Immature natural killer cell (primary cell): Measurements from ENCODE around the gene MRPL20. TPM values are rescaled to one million over a fixed set of nuclear protein-coding genes. Genes with fewer than 3 reads are reported as not detected.
"Not testable (repeated sequence)": the region's sequence is repeated elsewhere in the genome, so short reads cannot be mapped to it uniquely, and the experiment has no call there.

Experiments
- DNase-seq, 3 donors: peaks; one replicate each; pipeline ENCODE4 v3.0.0; 2022; ENCODE audit warnings: mixed read lengths in 1 of 3
- H3K27ac Mint-ChIP-seq, 6 donors: one replicate each; pipeline ENCODE4 v1.8.0; 2020; ENCODE audit warnings: mixed read lengths in 6 of 6, mild to moderate bottlenecking in 5 of 6, inconsistent platforms in 4 of 6, moderate library complexity in 3 of 6
- H3K27me3 Mint-ChIP-seq, 3 donors: one replicate each; pipeline ENCODE4 v1.8.0; 2020 to 2021; ENCODE audit warnings: low read depth in 3 of 3, mild to moderate bottlenecking in 3 of 3, mixed read lengths in 3 of 3, moderate library complexity in 3 of 3, inconsistent platforms in 1 of 3
- H3K36me3 Mint-ChIP-seq, 3 donors: one replicate each; pipeline ENCODE4 v1.8.0; 2020; ENCODE audit warnings: mixed read lengths in 3 of 3, inconsistent platforms in 2 of 3, mild to moderate bottlenecking in 2 of 3
- H3K4me1 Mint-ChIP-seq, 2 donors: one replicate each; pipeline ENCODE4 v1.8.0; 2020; ENCODE audit warnings: inconsistent platforms in 2 of 2, mild to moderate bottlenecking in 2 of 2, mixed read lengths in 2 of 2, moderate library complexity in 1 of 2
- H3K4me3 Mint-ChIP-seq, 5 donors: one replicate each; pipeline ENCODE4 v1.8.0; 2020; ENCODE audit warnings: mild to moderate bottlenecking in 5 of 5, mixed read lengths in 5 of 5, inconsistent platforms in 3 of 5, moderate library complexity in 3 of 5
- H3K9me3 Mint-ChIP-seq, 6 donors: one replicate each; pipeline ENCODE4 v1.8.0; 2020; ENCODE audit warnings: mild to moderate bottlenecking in 6 of 6, mixed read lengths in 6 of 6, inconsistent platforms in 4 of 6, moderate library complexity in 3 of 6
- polyA plus RNA-seq, 3 donors: library from polyadenylated mRNA; unstranded; fragments of 300-500 nt; fragmentation: Illumina TruSeq; gene quantifications; one replicate each; pipeline ENCODE4 v1.2.3, GENCODE V29; 2021

MRPL20 gene
- polyA plus RNA-seq, 3 donors from 2014 or later = 167 to 194 (median 182) TPM

DNA sequence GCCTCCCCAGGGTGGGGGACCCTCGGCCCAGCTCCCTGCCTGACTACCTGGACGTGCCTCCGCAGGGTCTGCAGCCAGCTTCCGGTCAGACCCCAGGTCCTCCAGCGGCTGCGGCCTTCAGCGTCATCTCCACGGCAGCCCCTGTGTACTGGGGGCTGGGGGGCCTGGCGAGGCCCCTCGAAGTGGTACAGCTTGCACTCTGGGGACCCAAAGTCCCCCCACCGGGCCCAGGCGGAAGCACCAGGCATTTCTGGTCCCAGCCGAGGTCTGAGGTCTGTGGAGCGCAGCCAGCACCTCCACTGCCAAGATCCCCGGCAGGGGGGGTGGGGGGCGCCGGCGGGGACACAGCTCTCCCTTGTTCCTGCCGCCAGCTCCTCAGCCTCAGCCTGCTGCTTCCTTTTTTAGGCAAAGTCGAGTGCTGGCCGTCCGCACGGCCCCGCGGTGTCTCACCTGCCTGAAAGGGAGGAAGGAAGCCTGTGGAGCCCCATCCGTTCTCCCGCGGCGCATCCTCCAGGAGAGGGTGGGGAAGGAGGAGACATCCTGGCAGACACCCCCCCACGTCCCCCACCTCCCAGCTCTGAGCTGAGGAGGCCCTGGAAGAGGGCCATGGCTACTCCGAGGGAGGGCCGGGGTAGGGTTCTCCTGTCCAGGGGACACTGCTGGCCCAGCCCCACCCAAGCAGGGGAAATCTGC is 27.2 kb upstream of the MRPL20 start:
- Mint-ChIP-seq H3K27me3 (peaks cover 0 to 16% (median 5%) of the 10 kb centered on the region in 3 donors), H3K27ac (no peak overlapping the region), H3K9me3 (no peaks in the 10 kb centered on the region), H3K4me3 (no peak overlapping the region), H3K4me1 (peaks cover 0 to 1% of the 10 kb centered on the region in 2 donors), H3K36me3 (no peaks in the 10 kb centered on the region)
- no peak for DNase-seq

DNA sequence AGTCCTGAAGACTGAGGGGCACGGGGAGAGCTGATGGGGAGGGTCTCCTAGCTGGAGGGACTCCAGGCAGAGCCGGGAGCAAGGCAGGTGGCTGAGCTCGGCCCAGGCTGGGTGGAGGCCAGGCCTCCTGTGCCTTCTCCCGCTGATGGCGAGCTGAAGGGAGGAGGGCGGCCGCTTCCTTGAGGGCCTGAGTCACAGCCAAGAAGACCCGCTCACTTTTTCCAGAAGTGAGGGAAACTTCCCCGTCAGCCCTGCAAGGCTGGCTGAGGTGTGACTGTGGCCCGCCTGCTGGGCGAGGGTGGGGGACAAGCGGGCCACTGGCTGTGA is 26.7 kb upstream of the MRPL20 start:
- Mint-ChIP-seq H3K27ac (no peak overlapping the region), H3K4me3 (no peak overlapping the region), H3K27me3 (peaks cover 0 to 16% (median 5%) of the 10 kb centered on the region in 3 donors), H3K4me1 (peaks cover 0 to 1% of the 10 kb centered on the region in 2 donors), H3K36me3 (no peaks in the 10 kb centered on the region), H3K9me3 (no peaks in the 10 kb centered on the region)
- DNase-seq = no peak

DNA sequence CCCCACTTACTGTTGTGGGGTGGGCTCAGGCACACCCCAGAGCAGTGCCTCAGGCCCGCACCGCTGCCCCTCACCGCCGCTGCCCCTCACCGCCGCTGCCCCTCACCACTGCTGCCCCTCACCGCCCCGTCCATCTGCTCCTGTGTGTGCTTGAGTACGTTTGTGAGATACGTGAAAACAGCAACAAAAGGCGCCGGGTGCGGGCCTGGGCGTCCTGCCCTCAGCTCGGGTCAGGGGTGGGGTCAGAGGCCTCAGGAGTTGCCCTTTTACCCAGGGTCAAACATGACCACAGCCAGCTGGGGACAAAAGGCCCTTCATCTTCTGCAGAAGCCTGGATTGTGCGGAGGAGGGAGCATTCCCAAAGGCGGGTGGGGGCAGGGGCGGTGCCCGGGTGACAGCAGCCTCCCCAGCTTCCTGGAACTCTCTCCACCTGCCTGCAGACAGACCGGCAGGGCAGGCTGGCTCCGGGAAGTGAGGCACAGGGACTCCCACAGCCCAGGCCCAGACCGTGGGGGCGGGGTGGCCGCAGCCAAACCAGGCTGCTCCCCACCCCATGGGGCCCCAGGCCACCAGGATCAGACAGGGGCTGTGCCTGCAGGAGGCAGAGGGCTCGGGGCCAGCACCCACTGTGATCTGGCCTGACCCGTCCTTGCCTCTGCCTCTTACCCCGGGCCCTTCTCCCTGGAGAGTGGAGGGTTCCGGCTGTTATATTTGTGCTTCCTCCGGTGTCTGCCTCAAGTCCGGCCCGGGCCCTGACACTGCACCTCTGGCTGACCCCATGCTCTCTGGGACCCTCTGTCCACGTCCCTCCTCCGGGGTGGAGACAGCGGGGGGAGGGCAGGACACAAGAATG is 26.1 kb upstream of the MRPL20 start:
- no peak for DNase-seq
- no peak overlapping the region for H3K27ac Mint-ChIP-seq
- H3K36me3 Mint-ChIP-seq = no peaks in the 10 kb centered on the region
- peaks cover 0 to 18% (median 5%) of the 10 kb centered on the region in 3 donors for H3K27me3 Mint-ChIP-seq
- no peak overlapping the region for H3K4me3 Mint-ChIP-seq
- H3K4me1 Mint-ChIP-seq = peaks cover 4 to 6% of the 10 kb centered on the region in 2 donors
- H3K9me3 Mint-ChIP-seq = no peaks in the 10 kb centered on the region

DNA sequence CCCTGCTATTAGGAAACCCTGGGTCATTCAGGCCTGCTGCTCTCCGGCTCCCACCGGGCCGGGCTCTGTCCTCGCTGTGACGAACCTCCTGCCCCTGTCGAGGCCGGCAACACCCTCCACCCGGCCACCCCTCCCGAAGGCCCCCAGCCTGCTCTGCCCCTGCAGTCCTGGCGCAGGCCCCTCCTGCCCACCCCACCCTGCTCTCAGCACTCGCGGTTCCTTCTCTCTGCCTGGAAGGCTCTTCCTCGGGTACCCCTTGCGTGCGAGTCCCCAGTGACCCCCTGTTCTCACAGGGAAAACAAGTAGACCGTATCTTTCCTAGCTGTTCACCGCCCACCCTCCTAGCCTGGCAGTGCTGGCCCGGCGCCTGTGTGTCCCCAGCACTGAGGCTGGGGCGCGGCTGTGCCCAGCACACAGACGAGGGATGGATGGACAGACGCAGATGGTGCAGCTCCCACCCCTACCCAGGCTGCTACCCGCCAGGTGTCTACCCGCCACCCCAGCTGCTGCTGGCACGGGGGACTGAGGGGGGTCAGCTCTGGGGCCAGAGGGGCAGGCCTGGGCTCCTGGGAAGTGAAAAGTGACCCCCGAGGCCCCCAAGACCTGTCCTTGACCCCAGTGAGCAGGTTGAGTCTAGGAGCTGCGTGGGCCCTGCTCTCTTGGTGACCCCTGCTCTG is 25.3 kb upstream of the MRPL20 start:
- Mint-ChIP-seq H3K4me1 (peaks cover 4 to 6% of the 10 kb centered on the region in 2 donors), H3K9me3 (no peaks in the 10 kb centered on the region), H3K36me3 (no peaks in the 10 kb centered on the region), H3K27me3 (peaks cover 0 to 18% (median 5%) of the 10 kb centered on the region in 3 donors), H3K27ac (no peak overlapping the region), H3K4me3 (no peak overlapping the region)
- no peak for DNase-seq

DNA sequence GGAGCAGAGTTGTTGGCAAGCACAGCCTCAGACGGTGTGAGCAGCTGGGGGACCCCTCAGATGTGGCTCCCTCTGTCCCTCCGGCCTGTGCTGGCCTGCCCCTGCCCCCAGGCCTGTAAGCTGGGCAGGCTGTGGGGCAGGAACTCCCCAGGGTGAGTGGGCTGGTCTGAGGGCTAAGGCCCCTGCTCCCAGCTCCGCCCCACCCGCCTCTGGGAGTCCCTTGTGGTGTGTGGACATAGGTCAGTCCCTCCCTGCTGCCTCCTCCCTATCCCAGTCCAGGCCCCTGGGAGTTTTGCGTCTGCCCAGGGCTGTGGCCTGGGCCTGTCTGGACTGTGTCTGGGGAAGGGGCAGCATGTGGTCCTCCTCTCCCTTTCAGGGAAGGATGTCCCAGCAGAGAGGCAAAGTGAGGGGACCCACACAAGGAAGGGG is 24.8 kb upstream of the MRPL20 start:
- Mint-ChIP-seq H3K9me3 (no peaks in the 10 kb centered on the region), H3K27me3 (peaks cover 0 to 18% (median 5%) of the 10 kb centered on the region in 3 donors), H3K36me3 (no peaks in the 10 kb centered on the region), H3K27ac (no peak overlapping the region), H3K4me1 (peaks cover 4 to 6% of the 10 kb centered on the region in 2 donors), H3K4me3 (no peak overlapping the region)
- DNase-seq = no peak

DNA sequence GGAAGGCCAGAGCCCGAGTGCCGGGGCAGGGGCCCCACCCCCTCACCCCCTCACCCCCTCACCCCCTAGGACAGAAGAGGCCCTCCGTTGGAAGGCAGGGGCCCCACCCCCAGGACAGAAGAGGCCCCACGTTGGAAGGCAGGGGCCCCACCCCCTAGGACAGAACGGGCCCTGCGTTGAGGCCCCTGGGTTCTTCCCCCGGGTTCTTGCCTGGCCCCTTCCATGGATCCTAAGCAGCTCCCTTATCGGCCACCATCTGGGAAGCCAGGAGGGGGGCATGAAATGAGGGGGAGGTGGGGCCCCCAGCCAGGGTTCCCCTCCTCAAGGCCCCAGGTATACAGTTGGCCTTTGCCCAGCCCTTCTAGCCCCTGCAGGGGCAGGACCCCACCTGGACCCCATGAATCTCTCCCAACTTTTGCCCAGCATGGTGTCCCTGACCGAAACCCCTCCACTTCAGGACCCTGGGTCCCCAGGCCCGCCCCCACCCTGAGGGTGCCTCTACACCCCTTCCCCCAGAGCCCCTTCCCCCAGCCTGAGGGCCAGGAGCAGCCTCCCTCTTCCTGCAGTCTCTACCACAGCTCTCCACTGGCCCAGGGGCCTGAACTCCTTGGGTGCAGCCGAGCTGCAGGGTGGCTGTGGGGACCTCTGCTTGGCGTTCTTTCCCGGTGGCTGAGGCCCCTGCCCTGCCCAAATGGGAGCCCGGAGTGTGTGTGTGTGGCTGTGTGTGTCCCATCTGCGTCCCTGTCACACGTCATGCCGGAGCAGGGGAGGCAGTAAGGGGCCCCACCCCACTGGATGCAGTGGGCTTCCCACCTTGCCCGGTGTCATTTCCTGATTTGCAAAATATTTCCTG is 24.1 kb upstream of the MRPL20 start:
- Mint-ChIP-seq H3K27ac (no peak overlapping the region), H3K36me3 (no peaks in the 10 kb centered on the region), H3K4me3 (no peak overlapping the region), H3K4me1 (peaks cover 4 to 6% of the 10 kb centered on the region in 2 donors), H3K27me3 (peaks cover 2 to 15% (median 8%) of the 10 kb centered on the region in 3 donors), H3K9me3 (no peaks in the 10 kb centered on the region)
- DNase-seq = no peak

DNA sequence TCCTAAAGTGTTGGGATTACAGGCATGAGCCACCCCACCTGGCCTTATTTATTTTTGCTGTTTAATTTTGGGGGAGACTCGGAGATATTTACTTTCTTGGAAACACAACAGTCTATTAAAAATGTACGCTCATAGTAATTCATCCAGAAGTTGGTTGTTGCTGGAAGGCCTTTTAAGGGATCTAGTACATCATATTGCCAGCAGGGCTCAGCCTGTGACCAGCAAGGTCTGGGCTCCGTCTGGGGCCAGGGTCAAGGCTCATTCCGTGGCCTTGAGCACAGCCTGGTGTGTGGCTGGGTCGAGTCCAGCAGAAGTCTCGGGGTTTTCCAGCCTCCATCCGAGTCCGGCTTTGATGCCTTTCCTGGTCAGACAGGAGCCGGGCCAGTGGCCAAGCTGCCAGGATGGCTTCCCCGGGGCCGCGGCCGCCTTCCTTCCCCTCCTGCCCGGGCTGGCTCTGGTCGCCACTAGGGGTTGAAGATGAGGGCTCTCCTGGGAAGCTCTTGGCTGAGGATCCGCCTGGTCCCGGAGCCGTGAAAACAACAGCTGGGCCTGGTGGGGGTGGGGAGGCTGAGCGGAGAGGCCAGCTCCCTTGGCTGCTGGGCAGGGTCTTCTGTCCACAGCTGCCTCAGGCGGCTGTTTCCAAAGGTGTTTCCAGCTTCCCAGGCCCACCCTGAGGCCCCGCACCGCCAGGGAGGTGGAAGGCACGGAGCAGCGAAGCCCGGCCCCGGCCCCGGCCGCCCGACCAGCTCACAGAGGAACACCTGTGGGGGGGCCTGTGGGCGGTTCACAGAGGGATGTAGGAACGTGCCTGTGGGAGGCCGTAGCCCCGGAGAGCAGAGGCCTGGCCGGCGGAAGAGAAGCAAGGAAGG is 23.3 kb upstream of the MRPL20 start:
- no peak overlapping the region for H3K27ac Mint-ChIP-seq
- H3K36me3 Mint-ChIP-seq = no peaks in the 10 kb centered on the region
- peaks cover 3 to 16% (median 8%) of the 10 kb centered on the region in 3 donors for H3K27me3 Mint-ChIP-seq
- no peak for DNase-seq
- H3K9me3 Mint-ChIP-seq = no peaks in the 10 kb centered on the region
- peaks cover 3 to 6% of the 10 kb centered on the region in 2 donors for H3K4me1 Mint-ChIP-seq
- H3K4me3 Mint-ChIP-seq = peak overlapping the region in 1 of 5 donors; percentile 28

DNA sequence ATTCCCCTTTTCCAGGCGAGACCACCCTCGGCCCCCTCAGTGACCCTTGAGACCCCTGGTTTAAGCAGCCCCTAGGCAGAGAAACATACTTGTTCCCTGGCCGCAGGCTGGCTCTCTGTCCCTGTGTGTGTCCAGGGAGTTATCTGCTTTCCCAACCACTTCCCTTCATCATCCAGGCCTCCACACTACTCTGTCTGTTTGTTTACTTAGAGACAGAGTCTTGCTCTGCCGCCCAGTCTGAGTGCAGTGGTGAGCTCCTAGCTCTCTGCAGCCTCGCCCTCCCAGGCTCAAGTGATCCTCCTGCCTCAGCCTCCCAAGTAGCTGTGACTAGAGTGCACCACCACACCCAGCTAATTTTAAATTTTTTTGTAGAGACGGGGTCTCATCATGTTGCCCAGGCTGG is 22.6 kb upstream of the MRPL20 start:
- H3K36me3 Mint-ChIP-seq = no peaks in the 10 kb centered on the region
- peaks cover 3 to 6% of the 10 kb centered on the region in 2 donors for H3K4me1 Mint-ChIP-seq
- H3K27me3 Mint-ChIP-seq = peaks cover 3 to 13% (median 5%) of the 10 kb centered on the region in 3 donors
- DNase-seq = no peak
- no peak overlapping the region for H3K27ac Mint-ChIP-seq
- H3K9me3 Mint-ChIP-seq = no peaks in the 10 kb centered on the region
- H3K4me3 Mint-ChIP-seq = peak overlapping the region in 2 of 5 donors; percentile 9 to 28

DNA sequence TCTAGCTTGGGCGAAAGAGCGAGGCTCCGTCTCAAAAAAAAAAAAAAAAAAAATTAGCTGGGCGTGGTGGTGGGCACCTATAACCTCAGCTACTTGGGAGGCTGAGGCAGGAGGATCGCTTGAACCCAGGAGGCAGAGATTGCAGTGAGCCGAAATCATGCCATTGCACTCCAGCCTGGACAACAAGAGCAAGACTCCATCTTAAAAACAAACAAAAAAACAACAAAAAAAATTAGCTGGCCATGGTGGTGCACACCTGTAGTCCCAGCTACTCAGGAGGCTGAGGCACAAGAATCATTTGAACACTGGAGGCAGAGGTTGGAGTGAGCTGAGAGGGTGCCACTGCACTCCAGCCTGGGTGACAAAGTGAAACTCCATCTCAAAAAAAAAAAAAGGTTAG is 21.9 kb upstream of the MRPL20 start:
- not testable (repeated sequence) for H3K4me1 Mint-ChIP-seq, H3K4me3 Mint-ChIP-seq, H3K36me3 Mint-ChIP-seq, H3K27ac Mint-ChIP-seq, H3K9me3 Mint-ChIP-seq, DNase-seq
- H3K27me3 Mint-ChIP-seq = peaks cover 3 to 15% (median 6%) of the 10 kb centered on the region in 3 donors

DNA sequence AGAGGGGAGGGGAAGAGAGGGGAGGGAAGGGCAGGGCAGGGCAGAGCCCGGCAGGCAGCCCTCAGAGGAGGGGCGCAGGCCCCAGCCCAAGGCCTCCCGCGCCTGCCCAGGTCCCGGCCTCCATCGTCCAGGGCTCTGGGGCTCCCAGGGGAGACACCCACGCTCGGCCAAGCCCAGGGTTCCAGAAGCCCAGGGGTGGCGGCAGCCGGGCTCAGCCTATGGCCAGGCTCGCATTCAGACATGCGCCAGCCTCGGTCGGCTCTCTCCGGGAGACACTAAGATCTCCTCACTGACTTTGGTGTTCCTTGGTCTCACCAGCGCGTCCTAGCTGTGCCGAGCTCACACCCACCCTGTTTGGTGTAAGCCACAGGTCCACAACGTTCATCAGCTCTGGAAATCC is 21.1 kb upstream of the MRPL20 start:
- no peak for DNase-seq
- no peaks in the 10 kb centered on the region for H3K36me3 Mint-ChIP-seq
- H3K4me3 Mint-ChIP-seq = peak overlapping the region; percentile 15 to 67 (median 31)
- no peaks in the 10 kb centered on the region for H3K9me3 Mint-ChIP-seq
- peak overlapping the region in 1 of 6 donors; percentile 61 for H3K27ac Mint-ChIP-seq
- H3K4me1 Mint-ChIP-seq = peaks cover 3 to 6% of the 10 kb centered on the region in 2 donors
- peaks cover 4 to 15% (median 6%) of the 10 kb centered on the region in 3 donors for H3K27me3 Mint-ChIP-seq

DNA sequence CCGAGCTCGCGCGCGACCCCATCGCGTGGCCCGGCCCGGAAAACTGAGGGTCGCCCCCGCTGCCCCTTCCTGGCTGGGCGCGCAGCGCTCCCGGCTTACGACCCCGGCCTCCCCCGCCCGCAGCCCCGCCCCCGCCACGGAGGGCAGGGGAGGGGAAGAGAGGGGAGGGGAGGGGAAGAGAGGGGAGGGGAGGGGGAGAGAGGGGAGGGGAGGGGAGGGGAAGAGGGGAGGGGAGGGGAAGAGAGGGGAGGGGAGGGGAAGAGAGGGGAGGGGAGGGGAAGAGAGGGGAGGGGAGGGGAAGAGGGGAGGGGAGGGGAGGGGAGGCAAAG is 20.7 kb upstream of the MRPL20 start:
- Mint-ChIP-seq H3K36me3 (no peaks in the 10 kb centered on the region), H3K9me3 (no peaks in the 10 kb centered on the region), H3K27me3 (peaks cover 6 to 15% (median 10%) of the 10 kb centered on the region in 3 donors), H3K4me3 (no peak overlapping the region), H3K4me1 (peaks cover 3 to 6% of the 10 kb centered on the region in 2 donors), H3K27ac (no peak overlapping the region)
- DNase-seq = no peak

DNA sequence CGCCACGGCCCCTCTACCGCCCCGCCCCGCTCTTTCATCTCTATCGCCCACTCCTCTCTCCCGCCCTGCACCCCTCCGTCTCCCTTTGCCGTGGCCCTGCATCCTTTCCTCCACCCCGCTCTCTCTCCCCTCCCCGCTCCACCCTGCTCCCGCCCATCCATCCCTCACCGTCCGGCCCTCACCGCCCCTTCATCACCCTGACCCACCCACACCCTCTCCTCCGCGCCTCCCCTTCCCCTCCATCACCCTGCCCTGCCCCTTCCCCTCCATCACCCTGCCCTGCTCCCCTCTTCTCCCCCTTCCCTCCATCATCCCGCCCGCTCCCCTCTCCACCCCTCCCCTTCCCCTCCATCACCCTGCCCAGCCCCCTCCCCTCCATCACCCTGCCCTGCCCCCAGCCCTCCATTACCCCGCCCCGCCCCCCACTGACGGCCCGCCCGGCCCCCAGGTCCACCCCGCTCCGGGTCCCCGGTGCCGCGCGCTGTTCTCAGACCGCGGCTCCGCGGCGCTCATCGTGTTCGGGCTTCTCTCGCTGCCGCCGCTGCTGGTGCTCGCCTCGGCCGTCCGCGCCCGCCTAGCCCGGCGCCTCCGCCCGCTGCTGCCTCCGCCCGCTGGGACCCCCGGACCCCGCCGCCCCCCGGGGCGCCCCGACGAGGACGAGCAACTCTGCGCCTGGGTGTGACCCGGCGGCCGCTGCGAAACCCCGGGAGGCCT is 20.2 kb upstream of the MRPL20 start:
- Mint-ChIP-seq H3K9me3 (no peaks in the 10 kb centered on the region), H3K36me3 (no peaks in the 10 kb centered on the region), H3K27me3 (peaks cover 6 to 15% (median 11%) of the 10 kb centered on the region in 3 donors), H3K4me1 (peaks cover 3 to 6% of the 10 kb centered on the region in 2 donors), H3K4me3 (no peak overlapping the region), H3K27ac (no peak overlapping the region)
- DNase-seq = no peak
